Brain microvascular endothelial cell (primary cell): ENCODE measurements around the gene P2RX1.
A peak's percentile ranks its signal among the peaks of the same experiment; 100 is the strongest.

ENCODE experiments used
- DNase-seq: peaks from one replicate; pipeline ENCODE4 v3.0.0-alpha.2; 2020
- H3K27ac ChIP-seq: fragments of 250-450 bp; sonication (Bioruptor Pico); 2 replicates; pipeline ENCODE4 v1.5.1; 2020; ENCODE audit warnings: mild to moderate bottlenecking, moderate library complexity
- H3K27me3 ChIP-seq: fragments of 250-450 bp; sonication (Bioruptor Pico); replicated peaks from 2 replicates; pipeline ENCODE4 v1.5.1; 2020; ENCODE audit warnings: mild to moderate bottlenecking
- H3K36me3 ChIP-seq: fragments of 250-450 bp; sonication (Bioruptor Pico); replicated peaks from 2 replicates; pipeline ENCODE4 v1.5.1; 2020; ENCODE audit warnings: mild to moderate bottlenecking
- H3K4me3 ChIP-seq: 2 replicates; pipeline ENCODE4 v1.5.1; 2011; ENCODE audit warnings: low read depth, mild to moderate bottlenecking, control low read depth, low read length, moderate library complexity
- in situ Hi-C: cut with HindIII; loops from 2 replicates; pipeline ENCODE4 v1.10.0; 2017; ENCODE audit warnings: low sequenced_read_pairs, low pct_ligation_motif_present
- TF ChIP-seq, protein P1 (sequence below): IDR thresholded peaks from 2 replicates; pipeline ENCODE4 v1.5.1; 2011; ENCODE audit warnings: low read depth, mild to moderate bottlenecking, moderate library complexity, low read length, control low read depth, inconsistent platforms; ENCODE audit errors: missing control alignments

Gene P2RX1

DNA sequence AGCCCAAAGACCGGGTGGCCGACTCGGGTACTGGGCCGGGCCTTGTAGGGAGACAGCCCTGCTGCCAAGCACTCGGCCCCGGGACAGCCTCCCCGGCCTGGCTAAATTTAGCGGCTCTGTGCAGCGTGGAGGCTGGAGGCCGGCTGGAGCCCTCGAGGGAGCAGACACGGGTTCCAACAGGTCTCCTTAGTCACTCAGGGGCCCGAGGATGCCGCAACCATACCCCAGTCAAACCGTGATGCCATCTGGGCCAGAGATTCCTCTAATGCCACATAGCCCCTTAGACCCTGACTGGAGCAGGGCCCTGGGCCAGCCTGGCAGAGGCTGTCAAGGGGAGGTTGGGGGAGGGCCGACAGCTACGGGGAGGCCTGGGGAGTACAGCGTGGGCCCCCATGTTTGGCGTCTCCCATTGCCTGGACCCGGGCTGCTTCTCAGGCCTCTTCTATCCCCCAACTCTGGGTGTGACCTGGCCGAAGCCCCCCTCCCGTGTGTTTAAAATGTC lies 2.9 kb upstream of the P2RX1 start:
- no peak for DNase-seq
- Histone ChIP-seq H3K27ac (no peak overlapping the region), H3K4me3 (no peak overlapping the region), H3K27me3 (no peaks in the 10 kb centered on the region), H3K36me3 (no peaks in the 10 kb centered on the region)
- in situ Hi-C loops: no loop called here
- TF ChIP-seq, protein P1, sequence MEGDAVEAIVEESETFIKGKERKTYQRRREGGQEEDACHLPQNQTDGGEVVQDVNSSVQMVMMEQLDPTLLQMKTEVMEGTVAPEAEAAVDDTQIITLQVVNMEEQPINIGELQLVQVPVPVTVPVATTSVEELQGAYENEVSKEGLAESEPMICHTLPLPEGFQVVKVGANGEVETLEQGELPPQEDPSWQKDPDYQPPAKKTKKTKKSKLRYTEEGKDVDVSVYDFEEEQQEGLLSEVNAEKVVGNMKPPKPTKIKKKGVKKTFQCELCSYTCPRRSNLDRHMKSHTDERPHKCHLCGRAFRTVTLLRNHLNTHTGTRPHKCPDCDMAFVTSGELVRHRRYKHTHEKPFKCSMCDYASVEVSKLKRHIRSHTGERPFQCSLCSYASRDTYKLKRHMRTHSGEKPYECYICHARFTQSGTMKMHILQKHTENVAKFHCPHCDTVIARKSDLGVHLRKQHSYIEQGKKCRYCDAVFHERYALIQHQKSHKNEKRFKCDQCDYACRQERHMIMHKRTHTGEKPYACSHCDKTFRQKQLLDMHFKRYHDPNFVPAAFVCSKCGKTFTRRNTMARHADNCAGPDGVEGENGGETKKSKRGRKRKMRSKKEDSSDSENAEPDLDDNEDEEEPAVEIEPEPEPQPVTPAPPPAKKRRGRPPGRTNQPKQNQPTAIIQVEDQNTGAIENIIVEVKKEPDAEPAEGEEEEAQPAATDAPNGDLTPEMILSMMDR: no peak

DNA sequence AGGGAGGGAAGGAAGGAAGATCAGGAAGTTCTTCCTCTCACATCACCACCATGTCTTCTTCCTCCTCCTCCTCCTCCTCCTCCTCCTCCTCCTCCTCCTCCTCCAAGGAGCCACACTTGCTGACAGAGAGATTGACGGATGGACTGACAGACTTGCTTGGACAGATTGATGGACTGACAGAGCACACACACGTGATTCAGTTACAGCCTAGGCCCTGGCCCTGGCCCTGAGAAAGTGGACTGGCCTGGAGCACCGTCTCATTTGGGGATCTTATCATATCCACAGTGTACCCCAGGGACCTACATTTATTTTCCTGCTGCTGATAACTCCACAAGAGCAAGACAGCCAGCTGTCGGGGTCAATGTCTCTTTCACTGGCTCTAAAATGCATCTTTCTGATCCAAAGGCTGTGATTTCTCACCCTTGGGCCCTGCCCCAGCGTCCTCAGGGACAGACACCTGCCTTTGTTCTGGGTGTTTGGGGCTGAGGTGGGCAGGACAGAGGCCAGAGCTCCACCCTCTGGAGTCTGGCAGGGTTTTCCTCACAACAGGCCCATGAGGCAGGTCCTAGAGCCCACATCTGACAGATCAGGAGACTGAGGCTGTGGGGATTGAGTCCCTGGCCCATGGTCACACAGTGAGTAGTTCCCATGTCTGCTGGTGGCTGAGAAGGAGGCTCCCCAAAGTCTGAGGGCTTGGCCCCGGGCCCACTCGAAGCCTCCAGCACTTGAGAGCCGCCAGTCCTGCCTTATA lies 2.3 kb upstream of the P2RX1 start:
- no peaks in the 10 kb centered on the region for H3K27me3 ChIP-seq
- H3K27ac ChIP-seq: no peak overlapping the region
- in situ Hi-C loops: no loop called here
- DNase-seq: no peak
- H3K4me3 ChIP-seq: no peak overlapping the region
- TF ChIP-seq, protein P1: no peak
- H3K36me3 ChIP-seq: no peaks in the 10 kb centered on the region

DNA sequence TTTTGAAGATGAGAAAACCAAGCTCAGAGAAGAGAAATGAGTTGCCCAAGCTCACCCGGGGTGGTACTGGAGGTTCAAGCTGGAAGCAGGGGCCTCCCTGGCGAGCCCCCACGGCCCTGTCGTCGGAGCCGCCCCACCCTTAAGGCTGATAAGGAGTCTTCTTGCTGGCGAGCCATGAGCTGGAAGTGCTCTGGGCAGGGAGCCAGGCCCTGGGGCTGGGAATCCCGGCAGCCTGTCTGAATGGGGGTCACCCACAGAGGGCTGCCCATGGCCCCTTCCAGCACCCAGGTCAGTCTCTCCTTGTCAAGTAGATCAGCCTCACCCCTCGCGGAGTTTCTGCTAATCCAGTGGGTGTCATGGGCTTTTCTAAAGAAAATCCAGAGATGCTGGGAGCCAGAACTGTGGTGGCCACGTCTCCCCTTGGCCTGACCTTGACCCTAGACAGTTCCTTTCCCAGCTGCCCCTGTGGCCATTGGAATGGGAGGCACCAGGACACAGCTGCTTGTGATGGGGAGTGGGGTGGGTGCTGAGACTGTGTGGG lies 1.2 kb upstream of the P2RX1 start:
- Histone ChIP-seq H3K36me3 (no peaks in the 10 kb centered on the region), H3K4me3 (no peak overlapping the region), H3K27me3 (no peaks in the 10 kb centered on the region), H3K27ac (no peak overlapping the region)
- TF ChIP-seq, protein P1: no peak
- in situ Hi-C loops: no loop called here
- DNase-seq: peak; percentile 45

DNA sequence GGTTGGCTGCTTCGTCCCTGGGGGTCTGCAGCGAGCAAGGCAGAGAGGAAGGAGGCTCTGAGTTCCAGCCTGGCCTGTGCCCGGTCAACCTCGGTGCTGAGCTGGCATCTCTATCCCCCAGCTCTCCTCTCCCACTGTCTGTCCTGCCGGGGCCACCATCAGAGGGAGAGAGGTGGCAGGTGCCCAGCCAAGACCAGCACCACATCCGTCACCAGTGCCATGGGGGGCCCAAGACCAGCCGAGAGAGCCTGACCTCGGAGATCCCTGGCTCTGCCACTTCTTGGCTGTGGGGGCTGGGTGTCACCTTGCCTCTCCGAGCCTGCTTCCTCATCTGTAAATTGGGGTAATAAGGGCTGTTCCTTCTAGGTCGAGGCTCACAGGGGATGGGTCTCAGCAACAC lies 560 bp upstream of the P2RX1 start:
- Histone ChIP-seq H3K27ac (no peak overlapping the region), H3K27me3 (no peaks in the 10 kb centered on the region), H3K4me3 (no peak overlapping the region), H3K36me3 (no peaks in the 10 kb centered on the region)
- in situ Hi-C loops: no loop called here
- DNase-seq: no peak
- TF ChIP-seq, protein P1: no peak

DNA sequence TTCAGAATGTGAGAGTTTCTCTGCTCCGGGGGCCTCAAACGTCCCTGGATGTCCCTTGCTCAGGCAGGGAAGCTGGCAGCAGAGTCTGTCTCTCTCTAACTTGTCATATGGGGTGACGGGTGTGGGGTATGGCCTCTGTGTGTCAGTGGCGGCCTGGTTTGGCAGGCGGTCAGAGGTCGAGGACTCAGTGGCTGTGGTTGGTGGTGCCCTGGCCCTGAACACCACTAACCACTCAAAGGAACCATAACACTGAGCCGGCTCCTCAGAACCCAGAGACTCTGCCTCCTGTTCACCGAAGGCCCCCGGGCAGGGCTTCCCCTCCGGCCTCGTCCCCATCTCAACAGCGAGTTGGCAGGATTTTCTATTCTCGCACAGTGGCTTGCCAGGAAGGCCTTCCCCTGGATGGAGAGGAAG lies 677 bp downstream of the P2RX1 start:
- Histone ChIP-seq H3K27ac (no peak overlapping the region), H3K36me3 (no peaks in the 10 kb centered on the region), H3K4me3 (no peak overlapping the region), H3K27me3 (no peaks in the 10 kb centered on the region)
- TF ChIP-seq, protein P1: no peak
- in situ Hi-C loops: no loop called here
- DNase-seq: no peak
